CD14-positive monocyte (primary cell): Measurements from ENCODE around the gene TMEM38A. TPM values are rescaled to one million over a fixed set of nuclear protein-coding genes. Genes with fewer than 3 reads are reported as not detected.

Experiments used
- DNase-seq, 3 donors: peaks; one replicate each; pipeline ENCODE4 v3.0.0-alpha.2; 2011 to 2022
- H2AFZ ChIP-seq: 2 replicates; pipeline ENCODE4 v1.6.0; 2012; ENCODE audit warnings: mild to moderate bottlenecking, low read depth, low read length, inconsistent platforms; ENCODE audit not compliant: insufficient read depth, poor library complexity, severe bottlenecking
- H3K27ac ChIP-seq, 2 donors: 1 replicate in 1 of 2; 2 replicates in 1 of 2; pipeline ENCODE4 v1.5.1; 2012 to 2013; ENCODE audit warnings: low read length in 2 of 2, control low read depth in 1 of 2, inconsistent platforms in 1 of 2, low read depth in 1 of 2, mild to moderate bottlenecking in 1 of 2
- H3K27me3 ChIP-seq, 2 donors: one replicate each; pipeline versions ENCODE4 v1.6.0 to v1.6.1; 2011 to 2013; ENCODE audit warnings: low read length in 2 of 2; ENCODE audit not compliant: control insufficient read depth in 2 of 2, insufficient read depth in 2 of 2
- H3K36me3 ChIP-seq, 2 donors: replicated peaks in 1 of 2; 1 replicate in 1 of 2; 2 replicates in 1 of 2; pipeline versions ENCODE4 v1.5.1 to v1.6.1; 2012 to 2013; ENCODE audit warnings: low read length in 2 of 2, control low read depth in 1 of 2, inconsistent platforms in 1 of 2, mild to moderate bottlenecking in 1 of 2; ENCODE audit not compliant: insufficient read depth in 2 of 2, control insufficient read depth in 1 of 2
- H3K4me1 ChIP-seq, 2 donors: 1 replicate in 1 of 2; 2 replicates in 1 of 2; pipeline versions ENCODE4 v1.5.1 to v1.6.1; 2012 to 2013; ENCODE audit warnings: low read length in 2 of 2, control low read depth in 1 of 2, inconsistent platforms in 1 of 2, mild to moderate bottlenecking in 1 of 2, moderate library complexity in 1 of 2; ENCODE audit not compliant: insufficient read depth in 2 of 2, control insufficient read depth in 1 of 2
- H3K4me2 ChIP-seq: replicated peaks from 2 replicates; pipeline ENCODE3; 2012; ENCODE audit warnings: low read length, moderate library complexity, mild to moderate bottlenecking; ENCODE audit not compliant: poor library complexity, severe bottlenecking; ENCODE audit errors: extremely low read depth
- H3K4me3 ChIP-seq, 3 experiments: fragments of 200-600 bp in 1 of 3; sonication (generic) in 1 of 3; replicated peaks in 1 of 3; 1 replicate in 2 of 3; 2 replicates in 1 of 3; pipeline ENCODE4 v1.5.1; 2011 to 2013; ENCODE audit warnings: low read length in 3 of 3, mild to moderate bottlenecking in 3 of 3, control low read depth in 2 of 3, low read depth in 2 of 3, inconsistent platforms in 1 of 3, moderate library complexity in 1 of 3
- H3K79me2 ChIP-seq: 2 replicates; pipeline ENCODE4 v1.6.0; 2012; ENCODE audit warnings: mild to moderate bottlenecking, control low read depth, inconsistent platforms, low read length, moderate library complexity; ENCODE audit not compliant: insufficient read depth
- H3K9ac ChIP-seq: 2 replicates; pipeline ENCODE4 v1.6.0; 2017; ENCODE audit warnings: low read length, mild to moderate bottlenecking; ENCODE audit not compliant: insufficient read depth, poor library complexity, severe bottlenecking
- H3K9me3 ChIP-seq, 2 donors: replicated peaks in 1 of 2; 1 replicate in 1 of 2; 2 replicates in 1 of 2; pipeline versions ENCODE4 v1.5.1 to v1.6.1; 2012 to 2013; ENCODE audit warnings: low read length in 2 of 2, control low read depth in 1 of 2; ENCODE audit not compliant: control insufficient read depth in 1 of 2, insufficient read depth in 1 of 2
- H4K20me1 ChIP-seq: 2 replicates; pipeline ENCODE4 v1.6.0; 2012; ENCODE audit warnings: mild to moderate bottlenecking, low read length, control low read depth, moderate library complexity; ENCODE audit not compliant: insufficient read depth
- H3K27ac Mint-ChIP-seq, 7 donors: one replicate each; pipeline ENCODE4 v1.8.0; 2020; ENCODE audit warnings: mild to moderate bottlenecking in 7 of 7, mixed read lengths in 7 of 7, moderate library complexity in 6 of 7, inconsistent platforms in 2 of 7
- H3K27me3 Mint-ChIP-seq, 3 donors: one replicate each; pipeline ENCODE4 v1.8.0; 2021 to 2022; ENCODE audit warnings: low read depth in 3 of 3, mild to moderate bottlenecking in 3 of 3, mixed read lengths in 3 of 3, moderate library complexity in 3 of 3, inconsistent platforms in 1 of 3
- H3K36me3 Mint-ChIP-seq, 2 donors: one replicate each; pipeline ENCODE4 v1.8.0; 2020; ENCODE audit warnings: mixed read lengths in 2 of 2, inconsistent platforms in 1 of 2, mild to moderate bottlenecking in 1 of 2
- H3K4me1 Mint-ChIP-seq: one replicate; pipeline ENCODE4 v1.8.0; 2020; ENCODE audit warnings: mild to moderate bottlenecking, mixed read lengths
- H3K4me3 Mint-ChIP-seq, 2 donors: one replicate each; pipeline ENCODE4 v1.8.0; 2020; ENCODE audit warnings: mild to moderate bottlenecking in 2 of 2, mixed read lengths in 2 of 2, moderate library complexity in 1 of 2
- H3K9me3 Mint-ChIP-seq, 7 donors: one replicate each; pipeline ENCODE4 v1.8.0; 2020 to 2022; ENCODE audit warnings: mixed read lengths in 7 of 7, mild to moderate bottlenecking in 6 of 7, moderate library complexity in 6 of 7, inconsistent platforms in 2 of 7
- CTCF ChIP-seq: fragments of 200-600 bp; IDR thresholded peaks from one replicate; pipeline ENCODE4 v1.8.0; 2022; ENCODE audit warnings: antibody characterized with exemption, mild to moderate bottlenecking
- WGBS: methylation state at CpG from one replicate; pipeline ENCODE4 v1.1.5; 2013; ENCODE audit warnings: missing lambda C conversion rate; ENCODE audit not compliant: insufficient coverage; 5-methylcytosine and 5-hydroxymethylcytosine counted together
- intact Hi-C, 2 donors: fragments of 100-400 bp; cut with micrococcal nuclease; formaldehyde crosslinking; loops; one replicate each; pipeline versions ENCODE4 v1.15.0 to v1.15.1; 2023
- polyA plus RNA-seq, 3 donors: library from polyadenylated mRNA; depleted of rRNA in 1 of 3; unstranded in 2 of 3; stranded (reverse) in 1 of 3; fragments of 300-500 nt in 2 of 3; fragments of >200 nt in 1 of 3; fragmentation: Illumina TruSeq in 2 of 3; gene quantifications; 1 replicate in 2 of 3; 2 replicates in 1 of 3; pipeline ENCODE4 v1.2.3, GENCODE V29; 2012 to 2021

The TMEM38A gene
- polyA plus RNA-seq, 3 donors, result 8.5 to 21.6 (median 10.6) TPM

GRCh38 chr19:16637535-16637934 is 23.4 kb upstream of the TMEM38A start:
- Histone ChIP-seq H3K79me2 (peaks cover 94% of the 10 kb centered on the region), H3K27ac (peak overlapping the region in 1 of 2 donors; percentile 11), H4K20me1 (peaks cover 99% of the 10 kb centered on the region), H3K27me3 (no peaks in the 10 kb centered on the region), H2AFZ (no peak overlapping the region), H3K4me2 (no peak overlapping the region), H3K4me1 (no peaks in the 10 kb centered on the region), H3K9me3 (no peaks in the 10 kb centered on the region), H3K4me3 (no peak overlapping the region), H3K36me3 (peaks cover 80 to 98% of the 10 kb centered on the region in 2 donors), H3K9ac (no peak overlapping the region)
- Mint-ChIP-seq H3K27me3 (no peaks in the 10 kb centered on the region), H3K9me3 (peaks cover 0 to 2% (median 0%) of the 10 kb centered on the region in 7 donors), H3K36me3 (peaks cover 53 to 93% of the 10 kb centered on the region in 2 donors), H3K4me3 (no peak overlapping the region), H3K27ac (peak overlapping the region in 2 of 7 donors; percentile 25 to 65), H3K4me1 (no peaks in the 10 kb centered on the region)
- TF ChIP-seq CTCF, result no peak
- intact Hi-C loops, result no loop called here
- DNase-seq, result no peak

GRCh38 chr19:16638666-16639065 is 22.3 kb upstream of the TMEM38A start:
- H3K36me3 ChIP-seq, result peaks cover 84 to 98% of the 10 kb centered on the region in 2 donors
- 100% methylated on average over 1 of the region's 1 CpG for WGBS

More at GRCh38 chr19:16638666-16639065, 22.3 kb upstream of the TMEM38A start:
- peaks cover 0 to 2% (median 0%) of the 10 kb centered on the region in 7 donors for H3K9me3 Mint-ChIP-seq
- no peaks in the 10 kb centered on the region for H3K4me1 Mint-ChIP-seq
- Histone ChIP-seq H3K4me1 (no peaks in the 10 kb centered on the region), H2AFZ (no peak overlapping the region), H3K4me2 (no peak overlapping the region), H3K27me3 (no peaks in the 10 kb centered on the region), H4K20me1 (peaks cover 99% of the 10 kb centered on the region), H3K9me3 (no peaks in the 10 kb centered on the region), H3K27ac (peak overlapping the region in 1 of 2 donors; percentile 16), H3K9ac (no peak overlapping the region), H3K4me3 (no peak overlapping the region), H3K79me2 (peaks cover 96% of the 10 kb centered on the region)
- intact Hi-C loops, result no loop called here
- peak overlapping the region in 2 of 7 donors; percentile 2 to 48 for H3K27ac Mint-ChIP-seq
- peaks cover 61 to 94% of the 10 kb centered on the region in 2 donors for H3K36me3 Mint-ChIP-seq
- no peak for TF ChIP-seq CTCF
- DNase-seq, result no peak
- H3K27me3 Mint-ChIP-seq, result no peaks in the 10 kb centered on the region
- no peak overlapping the region for H3K4me3 Mint-ChIP-seq
